GM12878 (cell line): ENCODE measurements around the gene KLHL2. TPM values are rescaled to one million over a fixed set of nuclear protein-coding genes. Genes with fewer than 3 reads are reported as not detected.
"Not testable (repeated sequence)": the region's sequence is repeated elsewhere in the genome, so short reads cannot be mapped to it uniquely, and the experiment has no call there.

Experiments used
- ATAC-seq: fragments of 200-7000 bp; cut with Tn5 transposase; 3 replicates; pipeline ENCODE4 v1.9.1; 2020; ENCODE audit warnings: mild to moderate bottlenecking, moderate library complexity
- BruUV-seq: library from RNA; stranded (reverse); fragments of 400-500 nt; replicated peaks from 2 replicates; lab custom pipeline; 2021; lab: Mats Ljungman, UMichigan
- CTCF ChIA-PET: fragments of 300-600 bp; sonication (Branson Sonifier 250); formaldehyde crosslinking; extraction: SDS; loops from one replicate; lab custom pipeline; 2021; ENCODE audit warnings: inconsistent platforms; lab: Yijun Ruan, JAX
- POLR2A ChIA-PET: fragments of 350-600 bp; formaldehyde crosslinking; extraction: SDS; loops from one replicate; lab custom pipeline; 2021; ENCODE audit warnings: inconsistent platforms; lab: Charles Lee
- RAD21 ChIA-PET: fragments of 300-600 bp; sonication (Branson Sonifier 250); formaldehyde crosslinking; loops from one replicate; lab custom pipeline; 2023; ENCODE audit warnings: antibody characterized with exemption; ENCODE audit not compliant: unreplicated experiment; lab: Charles Lee
- SMC1A ChIA-PET: fragments of 300-600 bp; sonication (Branson Sonifier 250); formaldehyde crosslinking; loops from one replicate; lab custom pipeline; 2023; ENCODE audit not compliant: unreplicated experiment, uncharacterized antibody; lab: Charles Lee
- DNase-seq: peaks from one replicate; pipeline ENCODE4 v3.0.0-alpha.2; 2011; ENCODE audit warnings: low read depth, low spot score
- FAIRE-seq: peaks from 3 replicates; lab custom pipeline; 2011; peaks lifted over from hg19 to GRCh38; lab: Jason Lieb, UNC
- H2AFZ ChIP-seq: 2 replicates; pipeline ENCODE4 v1.6.0; 2011; ENCODE audit warnings: low read depth, low read length, control low read depth; ENCODE audit not compliant: control insufficient read depth
- H3K27ac ChIP-seq: 2 replicates; pipeline ENCODE4 v1.5.1; 2011; ENCODE audit warnings: control low read depth; ENCODE audit not compliant: control insufficient read depth, insufficient read depth
- H3K27me3 ChIP-seq, 2 experiments: replicated peaks in 1 of 2; 2 replicates each; pipeline versions ENCODE4 v1.6.0 to v1.6.1; 2011; ENCODE audit warnings: low read length in 1 of 2; ENCODE audit not compliant: control insufficient read depth in 2 of 2, insufficient read depth in 2 of 2
- H3K36me3 ChIP-seq, 2 experiments: 2 replicates each; pipeline ENCODE4 v1.5.1; 2011; ENCODE audit warnings: low read length in 1 of 2; ENCODE audit not compliant: control insufficient read depth in 2 of 2, insufficient read depth in 2 of 2
- H3K4me1 ChIP-seq: 2 replicates; pipeline ENCODE4 v1.6.1; 2011; ENCODE audit warnings: mild to moderate bottlenecking, low read length, moderate library complexity, mixed read lengths; ENCODE audit not compliant: control insufficient read depth, insufficient read depth
- H3K4me2 ChIP-seq: 2 replicates; pipeline ENCODE4 v1.6.0; 2011; ENCODE audit warnings: control low read depth; ENCODE audit not compliant: control insufficient read depth, insufficient read depth
- H3K4me3 ChIP-seq: fragments of 200-600 bp; sonication (generic); 2 replicates; pipeline ENCODE4 v1.5.1; 2016
- H3K79me2 ChIP-seq: 2 replicates; pipeline ENCODE4 v1.6.0; 2011; ENCODE audit warnings: low read length; ENCODE audit not compliant: control insufficient read depth, insufficient read depth
- H3K9ac ChIP-seq: 2 replicates; pipeline ENCODE4 v1.8.0; 2011; ENCODE audit warnings: low read length, control low read depth, mixed read lengths; ENCODE audit not compliant: control insufficient read depth, insufficient read depth
- H3K9me3 ChIP-seq: replicated peaks from 3 replicates; pipeline ENCODE4 v1.5.1; 2011; ENCODE audit warnings: mild to moderate bottlenecking, low read length; ENCODE audit not compliant: control insufficient read depth, insufficient read depth
- H4K20me1 ChIP-seq: 2 replicates; pipeline ENCODE4 v1.6.0; 2011; ENCODE audit not compliant: control insufficient read depth, insufficient read depth
- HDGF ChIP-seq: fragments of 450-650 bp; IDR thresholded peaks from 2 replicates; pipeline ENCODE4 v1.6.1; 2016; ENCODE audit warnings: antibody characterized with exemption
- MTA3 ChIP-seq: IDR thresholded peaks from 2 replicates; pipeline ENCODE4 v1.6.1; 2012; ENCODE audit warnings: low read length, inconsistent platforms, borderline replicate concordance
- PKNOX1 ChIP-seq: fragments of 450-650 bp; IDR thresholded peaks from 2 replicates; pipeline ENCODE4 v1.6.1; 2016; ENCODE audit warnings: mild to moderate bottlenecking
- POLR2AphosphoS5 ChIP-seq: IDR thresholded peaks from 2 replicates; pipeline ENCODE4 v1.6.1; 2011; ENCODE audit warnings: mild to moderate bottlenecking, low read length, inconsistent platforms
- SMAD1 ChIP-seq: fragments of 450-650 bp; IDR thresholded peaks from 2 replicates; pipeline ENCODE4 v1.6.1; 2018; ENCODE audit warnings: mild to moderate bottlenecking, low read depth; ENCODE audit not compliant: partially characterized antibody
- SREBF2 ChIP-seq: IDR thresholded peaks from 2 replicates; pipeline ENCODE4 v1.6.1; 2012; ENCODE audit warnings: mild to moderate bottlenecking, low read length
- WGBS: methylation state at CpG from one replicate; pipeline ENCODE4 v1.1.6; 2016; ENCODE audit warnings: low lambda C conversion rate; ENCODE audit not compliant: insufficient replicate concordance, insufficient coverage; ENCODE audit errors: missing lambda C conversion rate; 5-methylcytosine and 5-hydroxymethylcytosine counted together
- in situ Hi-C: fragments of 300-500 bp; cut with MboI; formaldehyde crosslinking; loops from 9 replicates; pipeline ENCODE4 v1.14.3; 2018; ENCODE audit warnings: mixed read lengths
- intact Hi-C: fragments of 100-400 bp; cut with micrococcal nuclease; formaldehyde crosslinking; loops from one replicate; pipeline ENCODE4 v1.14.2; 2022; ENCODE audit not compliant: unreplicated experiment
- polyA plus RNA-seq, 11 experiments: library from polyadenylated mRNA; depleted of rRNA in 4 of 11; unstranded in 6 of 11; stranded (reverse) in 5 of 11; fragments of >200 nt; fragmentation: Nextera tagmentation in 4 of 11; fragmentation: Illumina TruSeq in 1 of 11; extraction: Ambion mirVana in 4 of 11; extraction: Trizol in 1 of 11; gene quantifications; 1 replicate in 1 of 11; 2 replicates in 10 of 11; pipeline versions ENCODE4 v1.2.1 to v1.2.3, GENCODE V29; 2011 to 2016; ENCODE audit warnings: inconsistent platforms in 2 of 11, missing spikeins in 2 of 11, low read depth in 1 of 11
- total RNA-seq, 4 experiments: library from RNA; depleted of rRNA in 3 of 4; stranded (reverse); fragments of >200 nt in 3 of 4; fragmentation: Illumina TruSeq in 1 of 4; extraction: Trizol in 1 of 4; gene quantifications; 2 replicates each; pipeline versions ENCODE4 v1.2.1 to v1.2.3, GENCODE V29; 2013 to 2021
- TF ChIP-seq, protein P1 (sequence below): fragments of 450-650 bp; IDR thresholded peaks from 2 replicates; pipeline ENCODE4 v1.6.1; 2017; ENCODE audit warnings: mild to moderate bottlenecking, low read depth, inconsistent platforms; ENCODE audit not compliant: poor library complexity, severe bottlenecking

The KLHL2 gene
- total and polyA plus RNA-seq, 10 of the 15 experiments (the other 5 are each of a cell fraction or from before 2014, with no cell fraction given), result 4.8 to 22.8 (median 12.9) TPM

- H3K27ac ChIP-seq, FAIRE-seq, in situ Hi-C loops, BruUV-seq, H3K4me2 ChIP-seq, ATAC-seq, H3K4me3 ChIP-seq, H3K9me3 ChIP-seq, H3K36me3 ChIP-seq, H2AFZ ChIP-seq, H4K20me1 ChIP-seq, H3K4me1 ChIP-seq, DNase-seq, POLR2A ChIA-PET, H3K9ac ChIP-seq, H3K79me2 ChIP-seq, intact Hi-C loops, H3K27me3 ChIP-seq: not testable (repeated sequence)
- ChIA-PET SMC1A (interaction anchor here (0.7 to 1.9 kb wide), 5 partner anchors 11 to 34 kb away, joined by 3 to 4 read pairs (median 4); no protein-coding TSS in a partner anchor), RAD21 (interaction anchor here (0.8 kb wide), 1 partner anchor 9 kb away, joined by 3 read pairs; no protein-coding TSS in a partner anchor), CTCF (interaction anchor here (0.6 kb wide), 1 partner anchor 21 kb away, joined by 5 read pairs; no protein-coding TSS in a partner anchor)
- 74% methylated on average over 3 of the region's 3 CpGs for WGBS
Measured at GRCh38 chr4:165175470-165175869, 31.9 kb upstream of the KLHL2 start.

GRCh38 chr4:165175879-165176278 lies 31.5 kb upstream of the KLHL2 start:
- Histone ChIP-seq H3K36me3 (no peaks in the 10 kb centered on the region), H3K9me3 (no peaks in the 10 kb centered on the region; the same call in 2 of the 3 replicates), H3K79me2 (no peaks in the 10 kb centered on the region), H3K4me3 (no peak overlapping the region), H3K4me2 (no peak overlapping the region), H3K27me3 (no peaks in the 10 kb centered on the region)
- BruUV-seq, result no TSS peak
- WGBS, result 89% methylated on average over 7 of the region's 7 CpGs
- no peak for FAIRE-seq
- DNase-seq, result no peak
- intact Hi-C loops, result no loop called here
- RAD21 ChIA-PET, result interaction anchor here (0.8 kb wide), 1 partner anchor 9 kb away, joined by 3 read pairs; no protein-coding TSS in a partner anchor
- in situ Hi-C loops, result no loop called here
- TF ChIP-seq POLR2AphosphoS5, result no peak
- TF ChIP-seq MTA3, result no peak
- TF ChIP-seq, protein P1, sequence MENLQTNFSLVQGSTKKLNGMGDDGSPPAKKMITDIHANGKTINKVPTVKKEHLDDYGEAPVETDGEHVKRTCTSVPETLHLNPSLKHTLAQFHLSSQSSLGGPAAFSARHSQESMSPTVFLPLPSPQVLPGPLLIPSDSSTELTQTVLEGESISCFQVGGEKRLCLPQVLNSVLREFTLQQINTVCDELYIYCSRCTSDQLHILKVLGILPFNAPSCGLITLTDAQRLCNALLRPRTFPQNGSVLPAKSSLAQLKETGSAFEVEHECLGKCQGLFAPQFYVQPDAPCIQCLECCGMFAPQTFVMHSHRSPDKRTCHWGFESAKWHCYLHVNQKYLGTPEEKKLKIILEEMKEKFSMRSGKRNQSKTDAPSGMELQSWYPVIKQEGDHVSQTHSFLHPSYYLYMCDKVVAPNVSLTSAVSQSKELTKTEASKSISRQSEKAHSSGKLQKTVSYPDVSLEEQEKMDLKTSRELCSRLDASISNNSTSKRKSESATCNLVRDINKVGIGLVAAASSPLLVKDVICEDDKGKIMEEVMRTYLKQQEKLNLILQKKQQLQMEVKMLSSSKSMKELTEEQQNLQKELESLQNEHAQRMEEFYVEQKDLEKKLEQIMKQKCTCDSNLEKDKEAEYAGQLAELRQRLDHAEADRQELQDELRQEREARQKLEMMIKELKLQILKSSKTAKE, result no peak
- no peak for TF ChIP-seq SMAD1
- no peak for TF ChIP-seq SREBF2
- 0 out of 2 replicates have a peak, but pooled peaks have one; percentile 11 for TF ChIP-seq PKNOX1
- TF ChIP-seq HDGF, result no peak
- TF ChIP-seq, all 136 proteins: peak for 1
- ChIA-PET SMC1A (interaction anchor here (0.7 to 1.9 kb wide), 6 partner anchors 10 to 45 kb away, joined by 3 to 4 read pairs (median 4); no protein-coding TSS in a partner anchor), CTCF (interaction anchor here (0.6 kb wide), 1 partner anchor 26 kb away, joined by 3 read pairs; no protein-coding TSS in a partner anchor), POLR2A (interaction anchor here (1.3 kb wide), 1 partner anchor 10 kb away, joined by 3 read pairs; no protein-coding TSS in a partner anchor)
- Histone ChIP-seq H2AFZ (no peak overlapping the region), H3K9ac (no peak overlapping the region), H3K4me1 (peaks cover 4% of the 10 kb centered on the region), H3K27ac (no peak overlapping the region), H4K20me1 (no peaks in the 10 kb centered on the region)
- no peak for ATAC-seq
